ENCODE data around the gene ERMP1. TPM values are rescaled to one million over a fixed set of nuclear protein-coding genes. Genes with fewer than 3 reads are reported as not detected.
A peak's percentile ranks its signal among the peaks of the same experiment; 100 is the strongest.

The ERMP1 gene
- total RNA-seq, 1 donor from 2014 or later: 10.2 TPM

DNA sequence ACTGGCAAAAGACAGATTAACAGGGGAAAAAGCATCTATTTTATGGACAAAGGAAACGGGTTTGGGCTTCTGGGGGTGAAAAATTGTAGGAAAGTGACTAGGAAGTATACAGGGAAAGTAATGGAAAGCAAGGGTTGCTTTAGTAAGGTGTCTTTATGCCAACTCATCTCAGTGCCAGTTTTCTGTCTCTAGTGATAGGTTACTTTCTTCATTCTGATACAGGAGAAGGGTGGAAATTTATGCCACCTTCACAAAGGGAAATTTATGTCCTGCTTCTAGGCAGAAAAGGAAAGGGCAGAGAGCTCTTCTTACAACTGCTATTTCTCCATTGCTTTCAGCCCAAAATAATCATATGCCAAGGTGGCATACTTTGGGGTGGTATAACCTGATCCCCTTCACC is 20.1 kb upstream of the ERMP1 start:
- H3K36me3 ChIP-seq (ENCODE audit: control insufficient read depth, insufficient read depth, low read length): no peaks in the 10 kb centered on the region
- no peak for DNase-seq (ENCODE audit: low read depth)
- H3K4me3 ChIP-seq (ENCODE audit: low read depth, low read length): no peak overlapping the region
- H3K27me3 ChIP-seq (ENCODE audit: control insufficient read depth, insufficient read depth, low read length): no peaks in the 10 kb centered on the region
- TF ChIP-seq, protein P1, sequence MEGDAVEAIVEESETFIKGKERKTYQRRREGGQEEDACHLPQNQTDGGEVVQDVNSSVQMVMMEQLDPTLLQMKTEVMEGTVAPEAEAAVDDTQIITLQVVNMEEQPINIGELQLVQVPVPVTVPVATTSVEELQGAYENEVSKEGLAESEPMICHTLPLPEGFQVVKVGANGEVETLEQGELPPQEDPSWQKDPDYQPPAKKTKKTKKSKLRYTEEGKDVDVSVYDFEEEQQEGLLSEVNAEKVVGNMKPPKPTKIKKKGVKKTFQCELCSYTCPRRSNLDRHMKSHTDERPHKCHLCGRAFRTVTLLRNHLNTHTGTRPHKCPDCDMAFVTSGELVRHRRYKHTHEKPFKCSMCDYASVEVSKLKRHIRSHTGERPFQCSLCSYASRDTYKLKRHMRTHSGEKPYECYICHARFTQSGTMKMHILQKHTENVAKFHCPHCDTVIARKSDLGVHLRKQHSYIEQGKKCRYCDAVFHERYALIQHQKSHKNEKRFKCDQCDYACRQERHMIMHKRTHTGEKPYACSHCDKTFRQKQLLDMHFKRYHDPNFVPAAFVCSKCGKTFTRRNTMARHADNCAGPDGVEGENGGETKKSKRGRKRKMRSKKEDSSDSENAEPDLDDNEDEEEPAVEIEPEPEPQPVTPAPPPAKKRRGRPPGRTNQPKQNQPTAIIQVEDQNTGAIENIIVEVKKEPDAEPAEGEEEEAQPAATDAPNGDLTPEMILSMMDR (IDR thresholded peaks at IDR 0.05; ENCODE audit: insufficient read depth, low read length, poor library complexity, severe bottlenecking): no peak

DNA sequence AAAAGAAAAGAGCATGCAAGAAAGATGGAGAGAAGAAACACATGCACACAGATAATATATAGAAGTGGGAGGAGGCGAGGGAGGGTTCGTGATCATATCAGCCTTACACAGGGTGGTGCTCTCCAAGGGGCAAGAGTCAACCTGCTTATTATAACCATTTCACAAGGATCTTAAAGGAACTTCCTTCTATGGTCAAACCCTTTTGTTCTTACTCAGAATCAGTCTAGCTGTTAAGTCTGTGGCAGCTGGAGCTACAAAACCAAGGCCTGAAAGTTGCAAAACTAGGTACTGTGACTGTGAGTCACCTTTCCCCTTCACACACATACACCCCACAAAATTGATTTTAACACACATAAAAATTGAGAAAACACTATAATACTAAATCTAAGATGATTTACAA is 18.5 kb upstream of the ERMP1 start:
- peak; percentile 89 for DNase-seq (ENCODE audit: low read depth)
- no peak overlapping the region for H3K4me3 ChIP-seq (ENCODE audit: low read depth, low read length)
- TF ChIP-seq, protein P1 (IDR thresholded peaks at IDR 0.05; ENCODE audit: insufficient read depth, low read length, poor library complexity, severe bottlenecking): no peak

GRCh38 chr9:5850724-5851122 is 17.8 kb upstream of the ERMP1 start:
- no peak overlapping the region for H3K4me3 ChIP-seq (ENCODE audit: low read depth, low read length)
- no peaks in the 10 kb centered on the region for H3K27me3 ChIP-seq (ENCODE audit: control insufficient read depth, insufficient read depth, low read length)
- H3K36me3 ChIP-seq (ENCODE audit: control insufficient read depth, insufficient read depth, low read length): no peaks in the 10 kb centered on the region
- TF ChIP-seq, protein P1 (IDR thresholded peaks at IDR 0.05; ENCODE audit: insufficient read depth, low read length, poor library complexity, severe bottlenecking): no peak
- no peak for DNase-seq (ENCODE audit: low read depth)

More for the DNA sequence above, 18.5 kb upstream of the ERMP1 start:
- no peaks in the 10 kb centered on the region for H3K36me3 ChIP-seq (ENCODE audit: control insufficient read depth, insufficient read depth, low read length)
- no peaks in the 10 kb centered on the region for H3K27me3 ChIP-seq (ENCODE audit: control insufficient read depth, insufficient read depth, low read length)

GRCh38 chr9:5848372-5848882 is 15.5 kb upstream of the ERMP1 start:
- no peak for DNase-seq (ENCODE audit: low read depth)
- H3K27me3 ChIP-seq (ENCODE audit: control insufficient read depth, insufficient read depth, low read length): no peaks in the 10 kb centered on the region

DNA sequence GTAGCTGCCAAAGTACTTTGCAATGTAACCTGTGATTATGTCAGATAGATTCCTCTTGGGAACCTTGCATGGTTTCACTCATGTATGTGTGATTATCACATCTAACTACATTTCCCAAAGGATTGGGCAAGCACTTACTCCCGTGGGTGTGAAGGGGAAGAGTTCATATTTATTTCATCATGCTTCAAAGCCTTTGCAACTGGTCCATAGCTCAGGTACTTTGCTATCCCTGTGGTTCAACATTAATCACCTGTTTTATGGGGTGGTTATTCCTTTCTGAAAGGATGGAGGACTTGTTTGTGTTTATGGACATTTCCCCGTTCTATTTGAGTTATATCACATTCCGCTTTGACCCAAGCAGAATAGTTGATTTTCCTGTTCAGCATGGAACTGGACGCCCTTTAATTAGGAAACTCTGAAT is 13.6 kb upstream of the ERMP1 start:
- DNase-seq (ENCODE audit: low read depth): peak; percentile 25
- TF ChIP-seq, protein P1 (IDR thresholded peaks at IDR 0.05; ENCODE audit: insufficient read depth, low read length, poor library complexity, severe bottlenecking): no peak
- no peaks in the 10 kb centered on the region for H3K36me3 ChIP-seq (ENCODE audit: control insufficient read depth, insufficient read depth, low read length)
- no peak overlapping the region for H3K4me3 ChIP-seq (ENCODE audit: low read depth, low read length)
- no peaks in the 10 kb centered on the region for H3K27me3 ChIP-seq (ENCODE audit: control insufficient read depth, insufficient read depth, low read length)

More at GRCh38 chr9:5848372-5848882, 15.5 kb upstream of the ERMP1 start:
- TF ChIP-seq, protein P1 (IDR thresholded peaks at IDR 0.05; ENCODE audit: insufficient read depth, low read length, poor library complexity, severe bottlenecking): no peak
- Histone ChIP-seq H3K4me3 (ENCODE audit: low read depth, low read length) (no peak overlapping the region), H3K36me3 (ENCODE audit: control insufficient read depth, insufficient read depth, low read length) (no peaks in the 10 kb centered on the region)

- H3K27me3 ChIP-seq (ENCODE audit: control insufficient read depth, insufficient read depth, low read length): no peaks in the 10 kb centered on the region
- no peaks in the 10 kb centered on the region for H3K36me3 ChIP-seq (ENCODE audit: control insufficient read depth, insufficient read depth, low read length)
- DNase-seq (ENCODE audit: low read depth): no peak
- TF ChIP-seq, protein P1 (IDR thresholded peaks at IDR 0.05; ENCODE audit: insufficient read depth, low read length, poor library complexity, severe bottlenecking): no peak
- no peak overlapping the region for H3K4me3 ChIP-seq (ENCODE audit: low read depth, low read length)
Measured at GRCh38 chr9:5846096-5846495, 13.2 kb upstream of the ERMP1 start.

Data from kidney epithelial cell (primary cell).